IMR-90 (cell line): Measurements from ENCODE around the gene PSMB2.

ENCODE experiments used
- CEBPB ChIP-seq: IDR thresholded peaks from 2 replicates; pipeline ENCODE4 v1.6.1; 2012; ENCODE audit warnings: low read depth, low read length, improper control_type of control experiment
- CHD1 ChIP-seq: IDR thresholded peaks from 2 replicates; pipeline ENCODE4 v1.6.1; 2012; ENCODE audit warnings: low read depth, low read length, improper control_type of control experiment
- CTCF ChIP-seq: conservative IDR thresholded peaks from 2 replicates; pipeline ENCODE4 v1.5.1; 2012; ENCODE audit warnings: mild to moderate bottlenecking, low read depth, low read length, improper control_type of control experiment
- FOS ChIP-seq: fragments of 150-350 bp; IDR thresholded peaks from 2 replicates; pipeline ENCODE4 v1.6.1; 2016; ENCODE audit warnings: low read depth, low read length
- MAFK ChIP-seq: IDR thresholded peaks from 2 replicates; pipeline ENCODE4 v1.6.1; 2012; ENCODE audit warnings: low read depth, low read length, improper control_type of control experiment
- MAZ ChIP-seq: IDR thresholded peaks from 2 replicates; pipeline ENCODE4 v1.6.1; 2012; ENCODE audit warnings: low read depth, mild to moderate bottlenecking, low read length, improper control_type of control experiment, moderate library complexity, borderline replicate concordance
- POLR2A ChIP-seq: IDR thresholded peaks from 2 replicates; pipeline ENCODE4 v1.6.1; 2012; ENCODE audit warnings: mild to moderate bottlenecking, low read depth, low read length
- RAD21 ChIP-seq: IDR thresholded peaks from 2 replicates; pipeline ENCODE4 v1.6.1; 2012; ENCODE audit warnings: low read length, improper control_type of control experiment
- RCOR1 ChIP-seq: IDR thresholded peaks from 2 replicates; pipeline ENCODE4 v1.6.1; 2012; ENCODE audit warnings: mild to moderate bottlenecking, low read length, improper control_type of control experiment; ENCODE audit not compliant: insufficient replicate concordance
- SMC3 ChIP-seq: fragments of 150-350 bp; IDR thresholded peaks from 2 replicates; pipeline ENCODE4 v1.6.1; 2016; ENCODE audit warnings: low read depth, mild to moderate bottlenecking, antibody characterized with exemption, low read length, moderate library complexity

GRCh38 chr1:35672116-35672515 is 30.8 kb upstream of the PSMB2 start:
- TF ChIP-seq POLR2A (no peak), MAZ (no peak), CTCF (no peak), CHD1 (no peak), RAD21 (no peak), FOS (no peak), CEBPB (no peak), RCOR1 (no peak), SMC3 (no peak), MAFK (no peak)
